DOHH2 (cell line): ENCODE measurements around the gene BRIP1.
"Not testable (repeated sequence)": the region's sequence is repeated elsewhere in the genome, so short reads cannot be mapped to it uniquely, and the experiment has no call there.

Experiments used
- H3F3A ChIP-seq: fragments of 200-600 bp; sonication (generic), shearing (Covaris generic); 2 replicates; pipeline ENCODE4 v1.6.0; 2016; ENCODE audit warnings: antibody characterized with exemption, mild to moderate bottlenecking; ENCODE audit not compliant: control insufficient read depth, insufficient read depth
- H3K27ac ChIP-seq: fragments of 200-600 bp; sonication (generic); 2 replicates; pipeline ENCODE4 v1.5.1; 2014; ENCODE audit warnings: low read depth, mild to moderate bottlenecking, low read length, moderate library complexity
- H3K27me3 ChIP-seq: fragments of 200-600 bp; sonication (generic); 2 replicates; pipeline ENCODE4 v1.6.1; 2014; ENCODE audit warnings: mild to moderate bottlenecking, low read length, mixed read lengths; ENCODE audit not compliant: control insufficient read depth
- H3K36me3 ChIP-seq: fragments of 200-600 bp; sonication (generic); 2 replicates; pipeline ENCODE4 v1.6.1; 2014; ENCODE audit warnings: mild to moderate bottlenecking, low read length, moderate library complexity, mixed read lengths; ENCODE audit not compliant: control insufficient read depth
- H3K4me1 ChIP-seq: fragments of 200-600 bp; sonication (generic); 2 replicates; pipeline ENCODE4 v1.6.1; 2014; ENCODE audit warnings: mild to moderate bottlenecking, low read length, mixed read lengths; ENCODE audit not compliant: control insufficient read depth
- H3K4me2 ChIP-seq: fragments of 200-600 bp; sonication (generic); 2 replicates; pipeline ENCODE4 v1.6.0; 2014; ENCODE audit warnings: mild to moderate bottlenecking, low read length, moderate library complexity
- H3K4me3 ChIP-seq: fragments of 200-600 bp; sonication (generic); 2 replicates; pipeline ENCODE4 v1.5.1; 2014; ENCODE audit warnings: mild to moderate bottlenecking, low read length, mixed read lengths
- H3K79me2 ChIP-seq: fragments of 200-600 bp; sonication (generic); 2 replicates; pipeline ENCODE4 v1.6.1; 2014; ENCODE audit warnings: mild to moderate bottlenecking, low read length, mixed read lengths; ENCODE audit not compliant: control insufficient read depth
- H3K9me2 ChIP-seq: fragments of 200-600 bp; sonication (generic); replicated peaks from 2 replicates; pipeline ENCODE4 v1.6.1; 2014; ENCODE audit warnings: mild to moderate bottlenecking, low read length, mixed read lengths; ENCODE audit not compliant: control insufficient read depth
- H3K9me3 ChIP-seq: fragments of 200-600 bp; sonication (generic); 2 replicates; pipeline ENCODE4 v1.6.1; 2014; ENCODE audit warnings: antibody characterized with exemption, low read length, mixed read lengths; ENCODE audit not compliant: control insufficient read depth, insufficient read depth
- H4K20me1 ChIP-seq: fragments of 200-600 bp; sonication (generic); 2 replicates; pipeline ENCODE4 v1.6.0; 2014; ENCODE audit warnings: low read depth, mild to moderate bottlenecking, antibody characterized with exemption, low read length, moderate library complexity; ENCODE audit not compliant: control insufficient read depth, insufficient read depth
- EZH2phosphoT487 ChIP-seq: fragments of 200-600 bp; sonication (generic); IDR thresholded peaks from 2 replicates; pipeline ENCODE4 v1.6.1; 2017; ENCODE audit warnings: borderline replicate concordance, mild to moderate bottlenecking, antibody characterized with exemption, low read length, moderate library complexity, mixed read lengths
- TF ChIP-seq, protein P1 (sequence below): fragments of 200-600 bp; sonication (generic); IDR thresholded peaks from one replicate; pipeline ENCODE4 v1.5.1; 2014; ENCODE audit warnings: antibody characterized with exemption, mild to moderate bottlenecking, low read depth, low read length; ENCODE audit not compliant: poor library complexity, severe bottlenecking

Gene BRIP1

DNA sequence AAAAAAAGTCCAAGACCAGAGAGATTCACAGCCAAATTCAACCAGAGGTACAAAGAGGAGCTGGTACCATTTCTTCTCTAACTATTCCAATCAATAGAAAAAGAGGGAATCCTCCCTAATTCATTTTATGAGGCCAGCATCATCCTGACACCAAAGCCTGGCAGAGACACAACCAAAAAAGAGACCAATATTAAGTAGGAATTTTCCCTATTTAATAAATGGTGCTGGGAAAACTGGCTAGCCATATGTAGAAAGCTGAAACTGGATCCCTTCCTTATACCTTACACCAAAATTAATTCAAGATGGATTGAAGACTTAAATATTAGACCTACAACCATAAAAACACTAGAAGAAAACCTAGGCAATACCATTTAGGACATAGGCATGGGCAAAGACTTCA, 186.8 kb downstream of the BRIP1 start:
- not testable (repeated sequence) for H3K79me2 ChIP-seq, H3K36me3 ChIP-seq, H3K4me3 ChIP-seq, H3K4me2 ChIP-seq, H4K20me1 ChIP-seq, H3K27me3 ChIP-seq, H3F3A ChIP-seq, H3K9me2 ChIP-seq, H3K4me1 ChIP-seq, H3K9me3 ChIP-seq, H3K27ac ChIP-seq

DNA sequence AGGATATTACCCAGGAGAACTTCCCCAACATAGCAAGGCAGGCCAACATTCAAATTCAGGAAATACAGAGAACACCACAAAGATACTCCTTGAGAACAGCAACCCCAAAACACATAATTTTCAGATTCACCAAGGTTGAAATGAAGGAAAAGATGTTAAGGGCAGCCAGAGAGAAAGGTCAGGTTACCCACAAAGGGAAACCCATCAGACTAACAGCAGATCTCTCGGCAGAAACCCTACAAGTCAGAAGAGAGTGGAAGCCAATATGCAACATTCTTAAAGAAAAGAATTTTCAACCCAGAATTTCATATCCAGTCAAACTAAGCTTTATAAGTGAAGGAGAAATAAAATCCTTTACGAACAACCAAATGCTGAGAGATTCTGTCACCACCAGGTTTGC, 188.7 kb downstream of the BRIP1 start:
- H3K9me2 ChIP-seq, H3K79me2 ChIP-seq, H3K4me1 ChIP-seq, H3K9me3 ChIP-seq, H3K4me2 ChIP-seq, H3K27me3 ChIP-seq, H3K27ac ChIP-seq, H3K4me3 ChIP-seq, H3K36me3 ChIP-seq, H3F3A ChIP-seq, H4K20me1 ChIP-seq: not testable (repeated sequence)

DNA sequence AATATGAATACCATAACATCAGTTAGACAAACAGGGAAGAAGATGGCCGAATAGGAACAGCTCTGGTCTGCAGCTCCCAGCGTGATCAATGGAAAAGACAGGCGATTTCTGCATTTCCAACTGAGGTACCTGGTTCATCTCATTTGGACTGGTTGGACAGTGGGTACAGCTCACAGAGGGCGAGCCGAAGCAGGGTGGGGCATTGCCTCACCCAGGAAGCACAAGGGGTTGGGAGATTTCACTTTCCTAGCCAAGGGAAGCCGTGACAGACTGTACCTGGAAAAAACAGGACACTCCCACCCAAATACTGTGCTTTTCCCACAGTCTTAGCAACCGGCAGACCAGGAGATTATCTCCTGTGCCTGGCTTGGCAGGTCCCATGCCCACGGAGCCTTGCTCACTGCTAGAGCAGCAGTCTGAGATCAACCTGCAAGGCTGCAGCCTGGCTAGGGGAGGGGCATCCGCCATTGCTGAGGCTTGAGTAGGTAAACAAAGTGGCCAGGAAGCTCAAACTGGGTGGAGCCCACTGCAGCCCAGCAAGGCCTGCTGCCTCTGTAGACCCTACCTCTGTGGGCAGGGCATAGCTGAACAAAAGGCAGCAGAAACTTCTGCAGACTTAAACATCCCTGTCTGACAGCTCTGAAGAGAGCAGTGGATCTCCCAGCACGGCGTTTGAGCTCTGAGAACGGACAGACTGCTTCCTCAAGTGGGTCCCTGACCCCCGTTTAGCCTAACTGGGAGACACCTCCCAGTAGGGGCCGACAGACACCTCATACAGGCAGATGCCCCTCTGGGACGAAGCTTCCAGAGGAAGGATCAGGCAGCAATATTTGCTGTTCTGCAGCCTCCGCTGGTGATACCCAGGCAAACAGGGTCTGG, 190.1 kb downstream of the BRIP1 start:
- H3K79me2 ChIP-seq, H3K27ac ChIP-seq, H3K27me3 ChIP-seq, H4K20me1 ChIP-seq, H3K9me3 ChIP-seq, H3K4me2 ChIP-seq, H3K4me1 ChIP-seq, H3F3A ChIP-seq, H3K9me2 ChIP-seq, H3K4me3 ChIP-seq, H3K36me3 ChIP-seq: not testable (repeated sequence)

DNA sequence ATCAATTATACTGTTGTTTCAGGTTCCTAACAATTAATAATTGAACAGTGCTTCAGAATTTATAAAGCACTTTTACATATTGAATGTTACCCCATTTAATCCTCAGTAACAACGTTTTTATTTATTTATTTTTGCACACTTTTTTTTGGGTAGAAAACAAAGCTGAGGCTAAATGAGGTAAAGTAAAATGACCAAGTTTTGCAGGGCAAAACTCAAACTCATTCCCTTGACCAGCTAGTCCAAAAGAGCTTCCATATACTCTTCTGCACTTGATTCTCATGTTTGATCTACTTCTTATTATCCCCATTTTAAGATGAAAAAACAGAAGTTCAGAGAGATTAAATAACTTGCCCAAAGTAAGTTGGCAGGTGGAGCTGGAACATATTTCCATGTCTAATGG, 191.2 kb downstream of the BRIP1 start:
- no peaks in the 10 kb centered on the region for H3F3A ChIP-seq
- H3K27ac ChIP-seq: no peak overlapping the region
- H3K27me3 ChIP-seq: no peaks in the 10 kb centered on the region
- H3K9me3 ChIP-seq: no peaks in the 10 kb centered on the region
- H4K20me1 ChIP-seq: no peaks in the 10 kb centered on the region
- TF ChIP-seq EZH2phosphoT487: no peak
- TF ChIP-seq, protein P1, sequence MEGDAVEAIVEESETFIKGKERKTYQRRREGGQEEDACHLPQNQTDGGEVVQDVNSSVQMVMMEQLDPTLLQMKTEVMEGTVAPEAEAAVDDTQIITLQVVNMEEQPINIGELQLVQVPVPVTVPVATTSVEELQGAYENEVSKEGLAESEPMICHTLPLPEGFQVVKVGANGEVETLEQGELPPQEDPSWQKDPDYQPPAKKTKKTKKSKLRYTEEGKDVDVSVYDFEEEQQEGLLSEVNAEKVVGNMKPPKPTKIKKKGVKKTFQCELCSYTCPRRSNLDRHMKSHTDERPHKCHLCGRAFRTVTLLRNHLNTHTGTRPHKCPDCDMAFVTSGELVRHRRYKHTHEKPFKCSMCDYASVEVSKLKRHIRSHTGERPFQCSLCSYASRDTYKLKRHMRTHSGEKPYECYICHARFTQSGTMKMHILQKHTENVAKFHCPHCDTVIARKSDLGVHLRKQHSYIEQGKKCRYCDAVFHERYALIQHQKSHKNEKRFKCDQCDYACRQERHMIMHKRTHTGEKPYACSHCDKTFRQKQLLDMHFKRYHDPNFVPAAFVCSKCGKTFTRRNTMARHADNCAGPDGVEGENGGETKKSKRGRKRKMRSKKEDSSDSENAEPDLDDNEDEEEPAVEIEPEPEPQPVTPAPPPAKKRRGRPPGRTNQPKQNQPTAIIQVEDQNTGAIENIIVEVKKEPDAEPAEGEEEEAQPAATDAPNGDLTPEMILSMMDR: no peak
- no peaks in the 10 kb centered on the region for H3K79me2 ChIP-seq
- H3K4me1 ChIP-seq: no peaks in the 10 kb centered on the region
- H3K9me2 ChIP-seq: no peaks in the 10 kb centered on the region
- H3K4me3 ChIP-seq: no peak overlapping the region
- H3K36me3 ChIP-seq: no peaks in the 10 kb centered on the region
- H3K4me2 ChIP-seq: no peak overlapping the region

DNA sequence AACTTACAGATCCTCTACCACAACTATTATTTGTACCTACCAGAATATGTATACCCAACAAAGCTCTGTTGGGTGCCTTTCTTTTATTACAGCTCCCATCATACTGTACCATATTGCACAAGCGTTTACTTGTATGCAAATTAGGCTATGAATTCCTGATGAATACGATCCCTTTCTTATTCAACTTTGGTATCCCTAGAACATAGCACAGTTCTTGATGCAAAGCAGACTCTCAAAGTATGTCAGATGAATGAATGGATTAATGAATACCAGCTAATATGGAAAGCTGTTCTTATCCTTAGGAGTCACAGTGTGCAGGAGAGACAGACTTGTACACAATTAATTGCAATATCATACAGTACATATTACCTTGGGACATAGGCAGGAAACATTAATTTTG, 192.6 kb downstream of the BRIP1 start:
- Histone ChIP-seq H3K36me3 (no peaks in the 10 kb centered on the region), H3K4me2 (no peak overlapping the region), H3F3A (no peaks in the 10 kb centered on the region), H3K4me1 (no peaks in the 10 kb centered on the region), H3K27ac (no peak overlapping the region), H3K9me3 (no peaks in the 10 kb centered on the region), H3K9me2 (no peaks in the 10 kb centered on the region), H3K27me3 (no peaks in the 10 kb centered on the region), H3K4me3 (no peak overlapping the region), H3K79me2 (no peaks in the 10 kb centered on the region), H4K20me1 (no peaks in the 10 kb centered on the region)
- TF ChIP-seq, protein P1: no peak
- no peak for TF ChIP-seq EZH2phosphoT487
